Osteocyte (in vitro differentiated cells): Measurements from ENCODE around the gene RTF2. TPM values are rescaled to one million over a fixed set of nuclear protein-coding genes. Genes with fewer than 3 reads are reported as not detected.

ENCODE experiments used
- DNase-seq: peaks from one replicate; pipeline ENCODE4 v3.0.0; 2021; ENCODE audit warnings: mixed read lengths; ENCODE audit not compliant: unreplicated experiment; ENCODE audit errors: extremely low spot score
- H3K27ac Mint-ChIP-seq: one replicate; pipeline ENCODE4 v1.8.0; 2021; ENCODE audit warnings: mild to moderate bottlenecking, mixed read lengths; ENCODE audit not compliant: unreplicated experiment
- H3K27me3 Mint-ChIP-seq: one replicate; pipeline ENCODE4 v1.8.0; 2021; ENCODE audit warnings: mixed read lengths; ENCODE audit not compliant: unreplicated experiment
- H3K36me3 Mint-ChIP-seq: one replicate; pipeline ENCODE4 v1.8.0; 2021; ENCODE audit warnings: mixed read lengths; ENCODE audit not compliant: unreplicated experiment
- H3K4me1 Mint-ChIP-seq: one replicate; pipeline ENCODE4 v1.8.0; 2021; ENCODE audit warnings: mixed read lengths; ENCODE audit not compliant: unreplicated experiment
- H3K4me3 Mint-ChIP-seq: one replicate; pipeline ENCODE4 v1.8.0; 2021; ENCODE audit warnings: mild to moderate bottlenecking, moderate library complexity, mixed read lengths; ENCODE audit not compliant: unreplicated experiment
- H3K9me3 Mint-ChIP-seq: one replicate; pipeline ENCODE4 v1.8.0; 2021; ENCODE audit warnings: mixed read lengths; ENCODE audit not compliant: unreplicated experiment
- total RNA-seq: library from RNA; stranded (reverse); gene quantifications from 2 replicates; pipeline ENCODE4 v1.2.1, GENCODE V29; 2021
- TF ChIP-seq, protein P1 (sequence below): fragments of 200-600 bp; sonication (generic); IDR thresholded peaks from 2 replicates; pipeline ENCODE4 v1.5.0; 2021; ENCODE audit warnings: antibody characterized with exemption, mild to moderate bottlenecking, moderate library complexity

The RTF2 gene
- total RNA-seq, 1 donor from 2014 or later, result 85.8 TPM

DNA sequence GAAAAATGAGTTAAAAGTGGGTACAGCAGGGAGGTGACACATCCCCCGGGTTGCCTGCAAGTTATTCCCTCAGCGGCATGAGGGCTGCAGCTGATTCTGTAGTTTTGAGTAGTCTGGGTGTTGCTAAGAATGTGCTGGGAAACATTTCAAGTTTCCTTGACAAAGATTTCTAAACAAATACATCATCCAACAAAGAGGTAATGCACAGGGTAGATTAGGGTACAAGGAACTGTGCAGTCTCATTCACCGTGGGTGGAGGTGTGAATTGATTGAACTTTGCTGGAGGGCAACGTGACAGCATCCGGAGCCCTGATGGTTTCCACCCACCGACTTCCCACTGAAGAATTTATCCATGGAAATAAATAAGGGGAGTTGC, 34.6 kb upstream of the RTF2 start:
- Mint-ChIP-seq H3K4me3 (no peak overlapping the region), H3K4me1 (peaks cover 19% of the 10 kb centered on the region), H3K9me3 (no peaks in the 10 kb centered on the region), H3K27me3 (no peaks in the 10 kb centered on the region), H3K36me3 (no peaks in the 10 kb centered on the region), H3K27ac (no peak overlapping the region)
- DNase-seq, result no peak
- TF ChIP-seq, protein P1, sequence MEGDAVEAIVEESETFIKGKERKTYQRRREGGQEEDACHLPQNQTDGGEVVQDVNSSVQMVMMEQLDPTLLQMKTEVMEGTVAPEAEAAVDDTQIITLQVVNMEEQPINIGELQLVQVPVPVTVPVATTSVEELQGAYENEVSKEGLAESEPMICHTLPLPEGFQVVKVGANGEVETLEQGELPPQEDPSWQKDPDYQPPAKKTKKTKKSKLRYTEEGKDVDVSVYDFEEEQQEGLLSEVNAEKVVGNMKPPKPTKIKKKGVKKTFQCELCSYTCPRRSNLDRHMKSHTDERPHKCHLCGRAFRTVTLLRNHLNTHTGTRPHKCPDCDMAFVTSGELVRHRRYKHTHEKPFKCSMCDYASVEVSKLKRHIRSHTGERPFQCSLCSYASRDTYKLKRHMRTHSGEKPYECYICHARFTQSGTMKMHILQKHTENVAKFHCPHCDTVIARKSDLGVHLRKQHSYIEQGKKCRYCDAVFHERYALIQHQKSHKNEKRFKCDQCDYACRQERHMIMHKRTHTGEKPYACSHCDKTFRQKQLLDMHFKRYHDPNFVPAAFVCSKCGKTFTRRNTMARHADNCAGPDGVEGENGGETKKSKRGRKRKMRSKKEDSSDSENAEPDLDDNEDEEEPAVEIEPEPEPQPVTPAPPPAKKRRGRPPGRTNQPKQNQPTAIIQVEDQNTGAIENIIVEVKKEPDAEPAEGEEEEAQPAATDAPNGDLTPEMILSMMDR, result no peak

DNA sequence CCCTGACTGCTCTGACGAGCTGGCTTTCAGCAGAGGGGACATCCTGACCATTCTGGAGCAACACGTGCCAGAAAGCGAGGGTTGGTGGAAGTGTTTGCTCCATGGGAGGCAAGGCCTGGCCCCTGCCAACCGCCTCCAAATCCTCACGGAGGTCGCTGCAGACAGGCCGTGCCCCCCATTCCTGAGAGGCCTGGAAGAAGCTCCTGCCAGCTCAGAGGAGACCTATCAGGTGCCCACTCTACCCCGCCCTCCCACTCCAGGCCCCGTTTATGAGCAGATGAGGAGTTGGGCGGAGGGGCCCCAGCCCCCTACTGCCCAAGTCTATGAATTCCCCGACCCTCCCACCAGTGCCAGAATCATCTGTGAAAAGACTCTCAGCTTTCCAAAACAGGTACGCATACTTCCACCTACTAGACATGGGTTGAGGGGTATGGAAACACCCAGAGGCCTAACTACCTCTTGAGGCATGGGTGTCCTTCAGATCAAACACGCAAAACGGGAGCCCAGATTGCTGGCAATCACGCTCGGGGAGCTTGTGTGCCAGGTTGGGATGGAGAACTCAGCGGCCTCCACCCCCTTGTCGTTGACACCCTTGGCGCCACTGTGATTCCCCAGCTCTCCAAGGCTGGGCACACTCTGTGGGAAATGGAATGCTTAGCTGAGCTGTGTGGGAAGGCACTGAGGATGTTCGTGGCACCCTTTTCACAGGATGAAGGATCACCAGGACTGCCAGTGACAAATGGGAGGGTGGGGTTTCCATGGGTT, 31.0 kb upstream of the RTF2 start:
- DNase-seq, result no peak
- TF ChIP-seq, protein P1, result no peak
- Mint-ChIP-seq H3K27me3 (no peaks in the 10 kb centered on the region), H3K4me1 (peaks cover 32% of the 10 kb centered on the region), H3K36me3 (no peaks in the 10 kb centered on the region), H3K9me3 (no peaks in the 10 kb centered on the region), H3K27ac (no peak overlapping the region), H3K4me3 (no peak overlapping the region)

DNA sequence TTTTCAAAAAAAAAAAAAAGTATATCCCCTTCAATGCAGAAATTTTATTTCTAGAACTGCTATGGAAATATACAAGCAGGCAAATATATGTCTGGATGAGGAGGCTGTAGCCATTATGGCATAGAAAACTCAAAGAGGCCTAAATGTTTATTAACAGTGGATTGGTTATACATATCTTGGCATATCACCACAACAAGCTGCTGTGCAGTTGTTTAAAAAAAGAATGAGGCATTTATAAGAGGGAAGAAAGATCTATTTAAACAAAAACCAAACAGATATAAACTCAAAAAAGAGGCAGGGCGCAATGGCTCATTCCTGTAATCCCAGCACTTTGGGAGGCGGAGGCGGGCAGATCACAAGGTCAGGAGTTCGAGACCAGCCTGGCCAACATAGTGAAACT, 30.1 kb upstream of the RTF2 start:
- H3K27ac Mint-ChIP-seq, result no peak overlapping the region
- peaks cover 39% of the 10 kb centered on the region for H3K4me1 Mint-ChIP-seq
- DNase-seq, result no peak

DNA sequence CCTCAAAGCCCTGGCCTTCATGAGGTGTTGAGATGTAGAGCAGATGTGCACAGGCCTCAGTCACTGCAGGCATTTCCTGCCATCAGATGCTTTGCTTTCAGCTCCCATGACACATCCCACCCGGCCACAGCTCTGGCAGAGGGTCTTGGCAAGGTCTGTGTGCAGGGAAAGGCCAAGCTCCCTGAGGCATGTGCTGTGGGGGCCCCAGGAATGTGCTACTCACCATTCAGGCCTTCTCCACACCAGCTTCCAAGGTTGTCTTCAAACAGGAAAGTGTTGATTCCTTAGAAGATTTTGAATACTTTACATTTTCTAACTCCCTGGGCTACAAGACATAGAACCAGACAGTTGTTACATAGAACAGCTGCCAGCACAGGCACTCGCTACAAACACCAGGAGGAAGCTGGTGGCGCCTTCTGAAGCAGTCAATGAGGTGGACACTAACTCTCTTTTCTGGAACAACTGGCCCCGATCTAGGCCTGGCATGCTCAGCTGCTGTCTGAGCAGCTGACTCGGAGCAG, 28.6 kb upstream of the RTF2 start:
- TF ChIP-seq, protein P1, result no peak
- Mint-ChIP-seq H3K4me1 (peaks cover 48% of the 10 kb centered on the region), H3K9me3 (no peaks in the 10 kb centered on the region), H3K27ac (peak overlapping the region; percentile 86), H3K27me3 (no peaks in the 10 kb centered on the region), H3K36me3 (no peaks in the 10 kb centered on the region), H3K4me3 (no peak overlapping the region)
- DNase-seq, result peak; percentile 87

More for the DNA sequence above, 30.1 kb upstream of the RTF2 start:
- Mint-ChIP-seq H3K4me3 (no peak overlapping the region), H3K9me3 (no peaks in the 10 kb centered on the region), H3K36me3 (no peaks in the 10 kb centered on the region), H3K27me3 (no peaks in the 10 kb centered on the region)
- TF ChIP-seq, protein P1, result no peak

DNA sequence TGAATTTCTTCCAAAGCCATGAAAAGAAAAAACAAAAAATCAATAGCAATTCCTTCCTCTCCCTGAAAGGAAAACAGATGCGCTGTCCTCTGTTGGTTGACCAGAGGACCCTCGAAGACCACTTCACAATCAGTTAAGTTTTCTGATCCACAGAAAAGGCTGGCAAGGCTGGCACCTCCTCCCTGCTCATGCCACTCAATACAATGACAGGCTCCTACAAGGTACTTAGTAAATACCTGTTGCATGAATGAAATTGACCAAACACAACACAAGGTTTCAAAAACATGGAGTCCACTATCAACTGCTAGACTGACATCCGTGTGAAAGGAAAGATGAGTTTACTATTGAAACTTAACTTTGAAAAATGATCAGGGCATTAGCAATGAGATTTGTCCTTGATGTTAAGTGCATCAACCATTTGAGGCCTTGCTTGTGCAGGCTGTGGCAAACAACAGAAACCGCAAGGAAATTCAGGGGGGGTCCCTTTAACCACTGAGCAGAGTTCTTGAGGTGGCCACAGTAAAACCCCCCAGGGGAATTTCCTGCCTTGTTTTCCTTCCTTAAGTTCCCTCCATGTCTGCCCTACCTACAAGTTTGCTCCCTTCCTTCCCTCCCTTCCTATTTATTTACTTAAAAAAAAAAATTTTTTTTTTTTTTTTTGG, 27.9 kb upstream of the RTF2 start:
- no peak overlapping the region for H3K4me3 Mint-ChIP-seq
- no peaks in the 10 kb centered on the region for H3K27me3 Mint-ChIP-seq
- DNase-seq, result no peak
- H3K9me3 Mint-ChIP-seq, result no peaks in the 10 kb centered on the region
- no peaks in the 10 kb centered on the region for H3K36me3 Mint-ChIP-seq
- TF ChIP-seq, protein P1, result no peak
- H3K4me1 Mint-ChIP-seq, result peaks cover 48% of the 10 kb centered on the region
- peak overlapping the region; percentile 86 for H3K27ac Mint-ChIP-seq
